Rectal smooth muscle tissue (tissue), 1 donor: ENCODE measurements around the gene ZNF84.

ENCODE experiments used
- H3K27ac ChIP-seq: one replicate; pipeline ENCODE4 v1.7.0; 2013; ENCODE audit warnings: low read depth, low read length, inconsistent platforms
- H3K27me3 ChIP-seq: one replicate; pipeline ENCODE4 v1.7.0; 2013; ENCODE audit warnings: low read length; ENCODE audit not compliant: control insufficient read depth, insufficient read depth
- H3K36me3 ChIP-seq: one replicate; pipeline ENCODE4 v1.7.0; 2013; ENCODE audit warnings: low read length; ENCODE audit not compliant: control insufficient read depth, insufficient read depth
- H3K4me1 ChIP-seq: one replicate; pipeline ENCODE4 v1.7.0; 2013; ENCODE audit warnings: low read length; ENCODE audit not compliant: control insufficient read depth, insufficient read depth
- H3K4me3 ChIP-seq: one replicate; pipeline ENCODE4 v1.7.0; 2013; ENCODE audit warnings: low read length
- H3K9ac ChIP-seq: one replicate; pipeline ENCODE4 v1.7.0; 2013; ENCODE audit warnings: low read length

Gene ZNF84

GRCh38 chr12:133080026-133080367, 42.7 kb downstream of the ZNF84 start:
- H3K4me1 ChIP-seq = peaks cover 3% of the 10 kb centered on the region
- H3K27me3 ChIP-seq = no peaks in the 10 kb centered on the region
- peaks cover 18% of the 10 kb centered on the region for H3K36me3 ChIP-seq
- H3K4me3 ChIP-seq = peak overlapping the region; percentile 91
- H3K27ac ChIP-seq = peak overlapping the region; percentile 99
- H3K9ac ChIP-seq = peak overlapping the region; percentile 89

- Histone ChIP-seq H3K27me3 (no peaks in the 10 kb centered on the region), H3K9ac (peak within 1 kb of the TSS; percentile 95), H3K27ac (peak within 1 kb of the TSS; percentile 99), H3K36me3 (peaks cover 22% of the 10 kb centered on the region), H3K4me1 (peaks cover 3% of the 10 kb centered on the region), H3K4me3 (peak within 1 kb of the TSS; percentile 91)
Observed at GRCh38 chr12:133080368-133081158, 43.3 kb downstream of the ZNF84 start, which contains the start of gene ZNF140. ZNF140 (plus strand) TSS chr12:133080923; CDS start chr12:133081321, 398 bp downstream.

- Histone ChIP-seq H3K4me1 (peaks cover 3% of the 10 kb centered on the region), H3K27ac (peak overlapping the region; percentile 99), H3K36me3 (peaks cover 29% of the 10 kb centered on the region)
Observed at GRCh38 chr12:133081159-133081780, 44.0 kb downstream of the ZNF84 start.

GRCh38 chr12:133083345-133083744, 46.0 kb downstream of the ZNF84 start:
- H3K36me3 ChIP-seq = peaks cover 40% of the 10 kb centered on the region
- H3K9ac ChIP-seq = no peak overlapping the region
- H3K4me1 ChIP-seq = peaks cover 3% of the 10 kb centered on the region
- H3K27me3 ChIP-seq = no peaks in the 10 kb centered on the region
- no peak overlapping the region for H3K4me3 ChIP-seq
- H3K27ac ChIP-seq = no peak overlapping the region

More at GRCh38 chr12:133081159-133081780, 44.0 kb downstream of the ZNF84 start:
- H3K27me3 ChIP-seq = no peaks in the 10 kb centered on the region
- peak overlapping the region; percentile 95 for H3K9ac ChIP-seq
- peak overlapping the region; percentile 91 for H3K4me3 ChIP-seq

- Histone ChIP-seq H3K36me3 (peaks cover 43% of the 10 kb centered on the region), H3K27ac (no peak overlapping the region), H3K4me1 (no peaks in the 10 kb centered on the region), H3K27me3 (no peaks in the 10 kb centered on the region), H3K4me3 (peak overlapping the region; percentile 2), H3K9ac (no peak overlapping the region)
Observed at GRCh38 chr12:133105620-133106019, 68.3 kb downstream of the ZNF84 start.

- Histone ChIP-seq H3K27ac (no peak overlapping the region), H3K4me1 (no peaks in the 10 kb centered on the region), H3K4me3 (no peak overlapping the region), H3K27me3 (no peaks in the 10 kb centered on the region), H3K9ac (no peak overlapping the region), H3K36me3 (peaks cover 39% of the 10 kb centered on the region)
Observed at GRCh38 chr12:133106253-133106652, 68.9 kb downstream of the ZNF84 start.

GRCh38 chr12:133107121-133107520, 69.8 kb downstream of the ZNF84 start:
- no peak overlapping the region for H3K4me3 ChIP-seq
- no peak overlapping the region for H3K9ac ChIP-seq
- peaks cover 34% of the 10 kb centered on the region for H3K36me3 ChIP-seq

GRCh38 chr12:133108150-133108549, 70.8 kb downstream of the ZNF84 start:
- Histone ChIP-seq H3K9ac (no peak overlapping the region), H3K27me3 (no peaks in the 10 kb centered on the region), H3K4me3 (no peak overlapping the region), H3K4me1 (no peaks in the 10 kb centered on the region), H3K36me3 (peaks cover 33% of the 10 kb centered on the region), H3K27ac (no peak overlapping the region)

More at GRCh38 chr12:133107121-133107520, 69.8 kb downstream of the ZNF84 start:
- H3K27me3 ChIP-seq = no peaks in the 10 kb centered on the region
- H3K4me1 ChIP-seq = no peaks in the 10 kb centered on the region
- H3K27ac ChIP-seq = no peak overlapping the region
